Eye (tissue), 1 donor: ENCODE results near the gene PLCL2.

Experiments
- DNase-seq: peaks from one replicate; pipeline ENCODE4 v3.0.0-alpha.2; 2015

PLCL2 gene

GRCh38 chr3:16896094-16896627 is 11.4 kb downstream of the PLCL2 start:
- DNase-seq: no peak

- no peak for DNase-seq
Measured at GRCh38 chr3:16896820-16897219, 12.1 kb downstream of the PLCL2 start.

- peak; percentile 36 for DNase-seq
Measured at GRCh38 chr3:16897254-16897926, 12.6 kb downstream of the PLCL2 start.

GRCh38 chr3:16898595-16899395 is 14.0 kb downstream of the PLCL2 start:
- DNase-seq: no peak

- DNase-seq: no peak
Measured at GRCh38 chr3:16899919-16900318, 15.2 kb downstream of the PLCL2 start.

GRCh38 chr3:16900779-16901440 is 16.2 kb downstream of the PLCL2 start:
- DNase-seq: no peak

- no peak for DNase-seq
Measured at GRCh38 chr3:16904423-16905417, 20.0 kb downstream of the PLCL2 start.

GRCh38 chr3:16905704-16906103 is 20.9 kb downstream of the PLCL2 start:
- no peak for DNase-seq

- no peak for DNase-seq
Measured at GRCh38 chr3:16906682-16907081, 21.9 kb downstream of the PLCL2 start.

- DNase-seq: no peak
Measured at GRCh38 chr3:16907243-16907642, 22.5 kb downstream of the PLCL2 start.

GRCh38 chr3:16908016-16908807 is 23.5 kb downstream of the PLCL2 start:
- DNase-seq: no peak

- DNase-seq: no peak
Measured at GRCh38 chr3:16908896-16909295, 24.1 kb downstream of the PLCL2 start.

- DNase-seq: no peak
Measured at GRCh38 chr3:16909802-16910201, 25.0 kb downstream of the PLCL2 start.

- DNase-seq: no peak
Measured at GRCh38 chr3:16910207-16910606, 25.5 kb downstream of the PLCL2 start.

GRCh38 chr3:16911916-16912315 is 27.2 kb downstream of the PLCL2 start:
- DNase-seq: no peak

- DNase-seq: no peak
Measured at GRCh38 chr3:16912400-16913263, 27.9 kb downstream of the PLCL2 start.

GRCh38 chr3:16913264-16913580 is 28.5 kb downstream of the PLCL2 start:
- no peak for DNase-seq

GRCh38 chr3:16916840-16917239 is 32.1 kb downstream of the PLCL2 start:
- no peak for DNase-seq

- DNase-seq: peak; percentile 24
Measured at GRCh38 chr3:16917256-16917935, 32.6 kb downstream of the PLCL2 start.
